ENCODE results near the gene RAB31.

GRCh38 chr18:9715978-9716774 lies 8.1 kb downstream of the RAB31 start:
- TF ChIP-seq, protein P1, sequence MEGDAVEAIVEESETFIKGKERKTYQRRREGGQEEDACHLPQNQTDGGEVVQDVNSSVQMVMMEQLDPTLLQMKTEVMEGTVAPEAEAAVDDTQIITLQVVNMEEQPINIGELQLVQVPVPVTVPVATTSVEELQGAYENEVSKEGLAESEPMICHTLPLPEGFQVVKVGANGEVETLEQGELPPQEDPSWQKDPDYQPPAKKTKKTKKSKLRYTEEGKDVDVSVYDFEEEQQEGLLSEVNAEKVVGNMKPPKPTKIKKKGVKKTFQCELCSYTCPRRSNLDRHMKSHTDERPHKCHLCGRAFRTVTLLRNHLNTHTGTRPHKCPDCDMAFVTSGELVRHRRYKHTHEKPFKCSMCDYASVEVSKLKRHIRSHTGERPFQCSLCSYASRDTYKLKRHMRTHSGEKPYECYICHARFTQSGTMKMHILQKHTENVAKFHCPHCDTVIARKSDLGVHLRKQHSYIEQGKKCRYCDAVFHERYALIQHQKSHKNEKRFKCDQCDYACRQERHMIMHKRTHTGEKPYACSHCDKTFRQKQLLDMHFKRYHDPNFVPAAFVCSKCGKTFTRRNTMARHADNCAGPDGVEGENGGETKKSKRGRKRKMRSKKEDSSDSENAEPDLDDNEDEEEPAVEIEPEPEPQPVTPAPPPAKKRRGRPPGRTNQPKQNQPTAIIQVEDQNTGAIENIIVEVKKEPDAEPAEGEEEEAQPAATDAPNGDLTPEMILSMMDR (conservative IDR thresholded peaks at IDR 0.05; ENCODE audit: low read depth, low read length) = no peak
- TF ChIP-seq EZH2 (IDR thresholded peaks at IDR 0.05; ENCODE audit: borderline replicate concordance, low read depth, low read length, poor library complexity, severe bottlenecking) = no peak
